ENCODE results near the gene SLC4A11.

Gene SLC4A11

DNA sequence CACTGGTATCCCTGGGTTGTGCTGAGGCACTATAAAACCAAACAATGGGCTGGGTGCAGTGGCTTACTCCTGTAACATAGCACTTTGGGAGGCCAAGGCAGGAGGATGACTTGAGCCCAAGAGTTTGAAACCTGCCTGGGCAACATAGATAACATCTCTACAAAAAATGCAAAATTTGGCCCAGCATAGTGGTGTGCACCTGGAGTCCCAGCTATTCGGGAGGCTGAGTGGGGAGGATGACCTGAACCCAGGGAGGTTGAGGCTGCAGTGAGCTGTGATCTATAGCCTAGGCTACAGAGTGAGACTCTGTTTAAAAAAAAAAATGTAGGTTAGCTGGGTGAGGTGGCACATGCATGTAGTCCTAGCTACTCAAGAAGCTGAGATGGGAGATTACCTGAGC is 7.7 kb upstream of the SLC4A11 start:
- no peak for DNase-seq (ENCODE audit: low spot score)

DNA sequence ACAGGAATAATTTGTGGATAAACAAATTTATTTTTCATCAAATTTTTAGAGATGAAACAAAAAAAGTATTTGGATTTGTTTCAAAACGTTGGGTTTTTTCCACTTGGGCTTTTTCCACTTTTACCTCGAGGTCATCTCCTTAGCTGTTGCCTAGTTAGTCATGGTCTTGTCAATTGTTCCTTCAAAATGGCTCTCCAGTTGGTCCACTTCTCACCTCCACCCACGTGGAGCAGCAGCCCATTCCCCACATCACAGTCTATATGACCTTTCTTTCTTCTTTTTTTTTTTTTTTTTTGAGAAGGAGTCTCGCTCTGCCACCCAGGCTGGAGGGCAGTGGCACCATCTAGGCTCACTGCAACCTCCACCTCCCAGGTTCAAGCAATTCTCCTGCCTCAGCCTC is 6.7 kb upstream of the SLC4A11 start:
- no peak for DNase-seq (ENCODE audit: low spot score)

DNA sequence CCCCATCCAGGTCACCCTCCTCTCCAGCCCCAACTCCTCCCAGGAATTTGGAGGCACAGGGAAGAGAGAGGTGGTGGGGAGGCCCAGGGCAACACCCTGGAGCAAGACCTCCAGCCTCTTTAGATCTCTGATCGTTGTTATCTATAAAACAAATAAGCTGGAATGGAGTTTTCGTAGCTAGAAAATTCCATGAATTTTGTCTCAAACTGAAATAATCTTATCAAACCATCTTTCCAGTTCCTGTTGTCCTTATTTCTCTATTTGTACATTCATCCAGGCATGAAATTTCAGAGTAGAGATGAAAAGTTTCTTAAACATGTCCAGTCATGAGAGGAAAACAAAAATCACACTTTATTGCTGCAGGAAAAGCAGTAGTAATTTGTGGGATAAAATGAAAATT is 6.2 kb upstream of the SLC4A11 start:
- DNase-seq (ENCODE audit: low spot score): no peak

DNA sequence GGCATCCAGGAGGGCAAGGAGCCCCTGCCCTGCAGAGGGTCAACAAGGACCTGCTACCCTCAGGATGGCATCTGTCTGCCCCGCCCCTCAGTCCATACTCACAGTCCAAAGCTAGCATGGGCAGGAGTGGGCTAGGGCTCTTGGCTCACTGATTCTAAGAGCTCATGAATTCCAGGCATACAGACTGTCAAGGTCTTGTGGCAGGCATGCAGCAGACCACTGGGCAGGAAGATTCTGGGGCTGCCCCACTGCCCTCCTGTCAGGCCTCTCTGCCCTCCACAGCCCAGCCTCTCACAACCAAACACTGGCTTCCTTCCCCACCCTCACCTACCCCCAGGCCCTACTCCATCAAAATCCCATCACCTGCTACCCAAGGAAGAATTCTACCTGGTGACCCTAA is 5.6 kb upstream of the SLC4A11 start:
- DNase-seq (ENCODE audit: low spot score): no peak

DNA sequence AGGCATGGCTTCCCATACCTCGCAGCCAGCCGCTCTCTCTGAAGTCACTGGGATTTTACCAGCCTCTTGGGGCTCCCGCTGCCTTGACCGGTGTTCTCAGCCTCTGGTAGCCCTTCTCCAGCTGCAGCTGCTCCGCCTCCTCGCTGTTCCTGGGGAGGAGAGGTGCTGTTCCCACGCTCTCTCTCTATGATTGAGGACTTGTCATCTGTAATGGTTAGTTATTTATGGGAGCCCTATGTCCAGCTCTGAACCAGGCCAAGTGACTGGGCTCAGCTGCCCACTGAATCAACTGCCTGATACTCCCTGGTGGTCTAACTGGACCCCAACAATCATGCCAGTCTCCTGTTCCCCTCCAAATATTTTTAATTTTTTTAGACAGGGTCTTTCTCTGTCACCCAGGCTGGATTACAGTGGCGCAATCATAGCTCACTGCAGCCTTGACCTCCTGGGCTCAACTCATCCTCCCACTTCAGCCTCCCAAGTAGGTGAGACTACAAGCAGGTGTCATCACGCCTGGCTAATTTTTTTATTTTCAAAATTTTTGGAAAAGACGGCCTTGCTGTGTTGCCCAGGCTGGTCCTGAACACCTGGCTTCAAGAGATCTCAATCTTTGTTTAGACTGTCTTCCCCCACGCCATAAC is 4.8 kb upstream of the SLC4A11 start:
- no peak for DNase-seq (ENCODE audit: low spot score)

DNA sequence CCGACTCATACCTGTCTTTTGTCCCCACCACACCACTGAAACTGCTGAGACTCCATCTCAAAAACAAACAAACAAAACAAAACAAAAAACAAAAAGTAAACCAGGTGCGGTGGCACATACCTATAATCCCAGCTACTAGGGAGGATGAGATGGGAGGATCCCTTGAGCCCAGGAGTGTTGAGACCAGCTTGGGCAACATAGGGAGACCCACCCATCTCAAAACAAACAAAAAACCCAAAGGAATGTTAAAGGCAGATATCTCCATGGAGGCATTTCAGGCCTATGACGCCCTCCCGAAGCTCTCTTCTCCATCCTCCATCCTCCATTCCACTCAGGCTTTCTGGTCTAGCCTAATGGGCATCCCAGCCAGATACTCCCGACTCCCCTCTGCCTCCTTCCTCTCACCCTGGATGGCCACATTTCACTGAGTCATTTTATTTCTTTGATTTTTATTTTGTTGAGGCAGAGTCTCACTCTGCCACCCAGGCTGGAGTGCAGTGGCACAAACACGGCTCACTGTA is 3.2 kb upstream of the SLC4A11 start:
- DNase-seq (ENCODE audit: low spot score): no peak

DNA sequence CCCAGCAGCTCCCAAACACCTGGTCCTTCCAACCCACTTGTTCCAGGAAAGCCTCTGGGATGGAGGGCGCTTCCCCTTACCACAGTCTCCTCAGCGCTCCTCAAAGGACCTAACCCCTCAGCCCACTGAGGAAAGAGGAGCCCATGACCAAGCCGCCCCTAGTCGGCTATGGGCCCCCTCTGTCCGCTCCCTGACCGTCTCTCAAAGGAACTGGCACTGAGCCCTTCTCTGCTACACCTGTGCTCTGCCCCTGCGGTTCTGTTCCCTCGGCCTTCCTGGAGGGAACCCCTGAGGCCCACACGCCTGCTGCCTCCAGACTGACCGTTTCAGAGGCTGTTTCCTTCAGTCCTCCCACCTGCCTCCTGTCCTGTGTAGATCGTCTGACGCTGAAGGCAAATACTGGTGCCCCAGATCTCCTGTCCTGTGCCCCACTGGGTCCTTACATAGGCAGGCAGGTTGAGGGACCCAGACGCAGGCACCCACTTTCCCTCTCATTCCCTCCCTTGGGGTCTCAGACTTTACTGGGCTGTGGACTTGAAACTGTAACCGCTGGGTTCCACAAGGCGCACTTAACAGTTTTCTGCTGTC is 1.9 kb upstream of the SLC4A11 start:
- no peak for DNase-seq (ENCODE audit: low spot score)

DNA sequence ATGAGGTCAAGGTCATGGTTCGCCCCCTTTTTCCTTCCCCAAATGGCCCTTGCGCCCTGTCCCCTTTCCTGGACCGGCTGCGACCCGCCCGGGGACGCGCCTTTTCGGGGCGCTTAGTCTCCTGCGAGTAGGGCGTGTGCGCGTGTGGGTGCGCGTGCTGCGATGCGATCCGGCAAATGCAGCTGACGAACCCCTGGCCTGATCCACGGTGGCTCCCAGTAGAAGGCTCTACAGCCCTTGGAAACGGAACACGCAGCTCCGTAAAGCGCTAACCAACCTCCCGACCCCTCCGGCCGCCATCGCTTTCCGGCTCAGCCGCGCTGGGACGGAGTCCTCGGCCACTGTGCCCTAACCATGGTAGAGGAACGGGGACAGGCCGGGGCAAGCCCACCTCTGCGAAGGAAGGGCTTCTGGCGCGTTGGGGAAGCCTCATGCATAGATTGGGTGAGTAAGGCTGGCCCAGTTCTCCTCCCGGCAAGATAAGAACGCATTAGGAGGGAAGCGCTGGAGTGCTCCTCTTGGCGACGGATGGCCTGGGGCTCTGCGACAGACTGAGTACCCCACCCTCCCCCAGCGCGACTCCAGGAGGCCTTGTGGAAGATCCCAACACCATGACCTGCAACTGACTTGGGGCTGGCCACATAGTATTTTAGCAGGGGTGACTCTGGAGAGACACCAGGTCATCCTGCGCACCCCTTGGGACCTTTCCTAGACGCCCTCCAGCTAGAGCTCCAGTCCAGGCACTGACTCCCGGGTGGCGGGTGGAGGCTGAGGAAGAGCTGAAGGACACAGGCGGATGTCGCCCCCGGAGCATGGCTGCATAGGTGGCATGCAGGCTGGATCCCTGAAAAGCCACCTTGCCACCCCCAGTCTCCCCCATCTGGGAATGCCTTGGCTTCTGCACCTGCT is 1.1 kb upstream of the SLC4A11 start:
- DNase-seq (ENCODE audit: low spot score): no peak

DNA sequence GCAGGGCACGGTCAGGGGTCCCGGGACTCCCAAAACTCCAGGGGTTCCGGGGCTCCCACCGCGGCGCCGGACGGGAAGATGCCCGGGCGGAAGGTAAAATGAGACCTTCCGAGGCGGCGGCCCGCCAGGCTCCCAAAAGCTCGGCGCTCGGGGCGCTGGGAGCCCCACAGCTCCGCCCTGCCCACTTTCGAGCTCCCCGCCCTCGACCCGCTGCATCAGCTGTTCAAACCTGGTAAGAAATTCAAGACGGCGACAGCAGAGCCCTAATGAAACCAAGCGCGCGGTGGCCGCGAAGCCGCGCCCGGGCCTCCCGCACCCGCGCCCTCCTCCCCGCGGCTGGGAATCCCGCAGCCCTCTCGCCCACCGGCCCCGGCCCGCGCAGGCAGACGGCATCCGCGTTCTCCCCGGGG is 369 bp downstream of the SLC4A11 start:
- no peak for DNase-seq (ENCODE audit: low spot score)

DNA sequence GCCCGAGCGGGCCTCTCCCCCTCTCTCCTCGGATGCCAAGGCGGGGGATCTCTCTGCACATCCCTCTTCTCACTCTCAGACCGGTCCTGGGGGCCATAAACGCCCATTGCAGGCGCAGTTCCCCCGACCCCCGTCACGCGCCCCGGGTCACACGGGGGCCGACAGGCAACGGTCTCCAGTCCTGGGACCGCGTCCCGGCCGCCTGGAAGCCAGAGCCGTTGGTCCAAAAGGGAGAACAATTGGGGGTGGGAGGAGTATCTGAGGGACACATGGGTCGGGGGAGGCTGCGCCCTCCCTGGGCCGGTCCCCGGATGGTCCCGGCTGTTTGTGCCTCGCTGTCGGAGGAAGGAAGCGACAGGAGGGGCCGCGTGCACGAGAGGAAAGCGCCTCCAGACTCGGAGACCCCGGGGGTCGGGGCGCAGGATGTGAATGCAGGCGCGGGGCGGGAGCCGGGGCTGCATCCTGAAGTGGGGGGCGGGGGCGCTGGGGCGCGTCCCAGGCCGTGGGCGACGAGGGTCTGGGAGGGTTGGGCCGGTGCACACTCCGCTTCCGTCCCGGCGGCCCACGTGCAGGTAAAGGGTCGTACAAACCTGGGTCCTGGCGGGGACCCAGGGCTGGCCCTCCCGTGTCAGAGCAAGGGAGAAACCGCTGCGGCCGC is 903 bp downstream of the SLC4A11 start:
- DNase-seq (ENCODE audit: low spot score): no peak

DNA sequence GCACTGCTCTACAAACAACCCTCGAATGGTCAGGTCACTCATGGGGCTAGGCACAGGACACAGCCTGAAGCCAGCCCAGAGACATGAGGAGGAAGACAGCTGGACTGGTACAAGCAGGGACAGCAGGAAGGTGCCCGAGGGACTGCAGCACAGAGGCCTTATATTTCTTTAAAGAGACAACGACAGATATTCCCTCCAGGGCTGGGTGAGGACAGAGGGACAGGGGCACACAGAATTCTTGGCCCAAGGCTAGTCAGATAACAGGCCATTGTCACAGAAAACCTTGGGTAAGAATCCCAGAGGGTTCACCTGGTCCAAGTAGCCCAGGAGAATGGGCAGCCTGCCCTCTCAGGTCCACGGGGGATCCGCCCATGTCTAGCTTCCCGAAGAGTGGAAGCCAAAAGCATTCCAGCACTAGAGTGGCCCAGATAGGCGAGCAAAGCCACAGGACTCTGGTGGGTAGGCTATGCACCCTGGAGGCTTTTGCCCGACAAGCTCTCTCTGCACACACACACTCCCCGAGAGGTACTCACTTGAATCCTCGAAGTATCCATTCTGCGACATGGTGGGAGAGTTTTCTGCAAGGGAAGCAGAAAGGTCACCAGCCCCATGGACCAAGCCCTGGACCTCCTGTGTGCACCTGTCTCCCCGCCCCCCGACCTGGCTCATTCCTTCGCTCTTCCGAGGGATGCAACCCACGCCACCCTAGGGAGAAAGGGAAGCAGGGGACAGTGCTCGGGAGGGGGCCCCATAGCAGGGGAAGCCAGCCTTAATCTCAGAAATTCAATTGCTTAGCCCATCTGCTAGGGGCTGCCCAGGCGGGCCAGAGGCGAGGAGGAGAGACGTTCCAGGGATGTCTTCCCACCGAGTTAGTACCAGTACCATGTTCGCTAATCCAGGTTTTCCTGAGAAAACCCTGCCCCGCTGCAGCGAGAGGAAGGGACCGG is 1.7 kb downstream of the SLC4A11 start:
- DNase-seq (ENCODE audit: low spot score): no peak

DNA sequence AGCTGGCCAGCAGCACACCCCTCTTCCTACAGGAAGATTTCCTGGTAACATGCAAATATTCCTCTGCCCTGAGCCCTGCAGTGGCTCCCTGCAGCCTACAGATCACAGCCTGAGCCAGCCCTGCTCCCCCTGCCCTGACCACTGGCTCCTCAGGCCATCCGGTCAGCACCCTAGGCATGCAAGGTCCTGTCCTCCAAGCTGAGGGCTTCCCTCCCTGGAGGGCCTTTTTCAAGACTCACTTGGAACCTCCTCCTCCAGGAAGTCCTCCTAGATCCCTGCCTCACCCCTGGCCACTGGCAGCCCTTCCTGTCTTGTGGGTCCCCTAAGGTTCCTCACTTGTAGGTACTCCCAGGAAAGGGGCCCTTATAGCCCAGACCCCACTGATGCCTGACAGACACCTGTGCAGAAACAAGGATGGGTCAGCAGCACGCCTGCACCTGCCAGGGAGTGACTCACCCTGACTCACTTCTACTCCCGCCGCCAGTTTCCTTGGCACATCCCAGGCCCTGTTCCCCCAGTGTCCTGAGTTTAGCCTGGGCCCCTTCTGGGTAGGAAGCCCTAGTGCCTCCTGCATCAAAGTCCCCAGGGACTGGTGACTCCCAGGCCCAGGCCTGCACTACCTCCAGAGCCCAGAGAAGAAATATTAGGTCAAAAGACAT is 3.2 kb downstream of the SLC4A11 start:
- DNase-seq (ENCODE audit: low spot score): no peak

DNA sequence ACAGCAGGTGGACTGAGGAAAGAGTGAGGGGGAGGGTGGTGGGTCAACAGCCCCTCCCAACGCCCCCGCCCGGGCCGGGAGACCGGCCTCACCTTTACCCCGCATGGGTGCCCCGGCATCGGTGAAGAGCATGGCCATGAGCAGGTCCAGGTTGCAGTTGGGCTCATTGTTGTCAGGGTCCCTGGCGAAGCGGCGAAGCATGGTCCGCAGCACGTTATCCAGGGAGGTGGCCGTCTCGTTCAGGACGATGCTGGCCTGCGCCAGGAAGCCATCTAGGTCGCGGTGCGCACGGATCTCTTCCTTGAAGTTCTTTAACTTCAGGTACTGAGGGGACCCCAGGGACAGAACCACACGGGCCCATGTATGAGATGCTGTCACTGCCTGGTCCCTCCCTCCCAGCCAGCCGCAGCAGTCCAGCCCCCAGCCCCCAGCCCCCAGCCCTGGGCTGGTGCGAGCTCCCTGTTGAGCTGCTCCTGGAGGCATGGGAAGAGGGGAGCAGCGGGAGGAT is 4.9 kb downstream of the SLC4A11 start:
- no peak for DNase-seq (ENCODE audit: low spot score)

DNA sequence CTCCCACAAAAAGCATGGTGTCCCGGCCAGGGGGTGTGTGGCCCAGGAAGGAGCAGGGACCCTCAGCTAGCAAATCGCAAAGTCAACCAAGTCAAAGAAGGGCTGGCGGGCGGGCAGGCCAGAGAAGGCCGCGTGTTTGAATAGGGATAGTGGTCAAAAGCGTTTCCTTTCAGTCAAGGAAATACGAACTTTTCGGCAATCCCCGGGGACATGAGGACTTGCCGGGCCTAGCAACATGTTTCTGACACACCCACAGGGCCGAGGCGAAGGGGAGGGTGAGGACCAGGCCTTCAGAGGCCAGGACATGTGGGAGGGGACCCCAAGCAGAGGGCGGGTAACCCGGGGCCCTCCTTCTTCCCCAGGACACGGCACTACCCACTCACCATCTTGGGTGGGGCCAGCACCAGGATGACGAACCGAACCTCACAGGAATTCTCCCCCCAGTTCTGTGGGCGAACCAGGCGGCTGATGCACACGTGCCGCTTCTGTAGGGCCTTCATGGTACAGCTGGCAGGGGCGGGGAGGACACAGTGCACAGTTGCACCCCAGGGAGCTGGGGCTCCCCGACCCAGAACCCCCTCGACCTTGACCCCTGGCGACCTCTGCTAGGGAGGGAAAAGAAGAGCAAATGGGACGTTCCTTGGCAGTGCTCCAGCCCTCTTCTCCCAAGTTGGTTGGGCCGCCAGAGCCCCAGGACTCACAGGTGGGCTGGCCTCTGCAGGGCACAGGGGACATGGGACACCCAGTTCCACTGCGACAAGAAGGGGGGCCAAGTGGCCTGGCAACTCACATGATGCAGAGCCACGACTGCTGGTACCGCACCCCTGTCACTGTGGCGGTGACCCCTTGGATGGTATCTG is 5.6 kb downstream of the SLC4A11 start:
- DNase-seq (ENCODE audit: low spot score): no peak

DNA sequence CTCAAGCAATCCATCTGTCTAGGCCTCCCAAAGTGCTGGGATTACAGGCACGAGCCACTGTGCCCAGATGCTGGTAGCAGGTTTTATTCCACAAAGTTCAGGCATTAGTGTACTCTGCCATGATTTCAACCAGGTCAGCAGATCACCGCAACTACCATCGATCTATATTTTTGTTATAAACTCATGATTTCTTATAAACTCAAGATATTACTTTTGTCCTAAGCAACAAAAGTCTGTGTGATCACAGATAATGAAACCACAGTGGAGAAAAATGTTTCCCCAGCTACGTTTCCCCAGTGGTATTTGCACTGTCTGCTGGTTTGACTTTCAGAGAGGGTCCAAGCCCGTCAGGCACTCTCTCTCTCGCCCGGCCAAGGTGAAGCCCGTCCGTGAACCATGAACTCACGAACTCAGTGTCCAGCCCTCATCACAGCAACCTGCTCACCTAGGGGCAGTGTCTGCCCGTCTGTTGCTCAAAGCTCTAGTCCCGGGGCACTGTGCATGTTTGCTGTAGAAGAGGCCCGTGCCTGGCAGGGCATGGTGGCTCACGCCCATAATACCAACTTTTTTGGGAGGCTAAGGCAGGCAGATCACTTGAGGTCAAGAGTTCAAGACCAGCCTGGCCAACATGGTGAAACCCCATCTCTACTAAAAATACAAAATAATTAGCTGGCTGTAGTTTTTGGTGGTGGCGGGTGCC is 7.0 kb downstream of the SLC4A11 start:
- no peak for DNase-seq (ENCODE audit: low spot score)

DNA sequence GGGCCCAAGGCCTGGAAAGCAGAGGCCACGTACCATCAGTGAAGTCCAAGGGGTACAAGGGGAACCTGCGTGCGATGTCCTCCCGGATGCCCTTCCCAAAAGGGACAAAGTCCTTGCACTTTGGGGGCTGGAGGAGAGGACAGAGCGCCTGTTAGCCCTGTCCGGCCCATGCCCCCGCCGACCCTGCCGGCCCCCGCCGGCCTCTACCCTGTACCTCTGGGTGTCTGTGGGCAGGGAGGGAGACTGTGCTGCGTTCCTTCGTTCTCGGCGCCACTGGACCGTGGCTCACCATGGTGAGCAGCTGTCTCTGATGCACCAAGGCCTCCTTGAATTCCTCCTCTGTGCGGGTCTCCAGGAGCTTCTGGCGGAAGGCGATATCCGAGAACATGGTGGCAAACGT is 7.9 kb downstream of the SLC4A11 start:
- DNase-seq (ENCODE audit: low spot score): no peak

DNA sequence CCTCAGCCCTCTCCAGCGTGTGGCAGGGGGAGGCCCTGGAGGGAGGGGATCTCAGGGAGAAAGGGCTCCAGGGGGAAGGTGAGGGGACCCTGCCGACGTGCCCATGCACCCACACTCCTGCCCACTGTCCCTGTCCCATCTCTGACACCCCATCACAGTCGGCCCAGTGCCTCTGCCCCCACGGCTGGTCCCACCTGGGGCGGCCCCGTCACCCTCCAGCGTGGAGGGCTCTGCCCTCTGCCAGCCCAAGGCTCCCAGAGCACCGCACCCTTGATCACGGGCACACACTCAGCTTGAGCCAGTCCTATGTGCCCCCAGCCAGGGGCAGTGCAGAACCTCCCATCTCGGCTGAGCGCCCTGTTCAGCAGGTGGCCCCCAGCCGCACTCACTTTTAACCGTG is 9.2 kb downstream of the SLC4A11 start:
- no peak for DNase-seq (ENCODE audit: low spot score)

DNA sequence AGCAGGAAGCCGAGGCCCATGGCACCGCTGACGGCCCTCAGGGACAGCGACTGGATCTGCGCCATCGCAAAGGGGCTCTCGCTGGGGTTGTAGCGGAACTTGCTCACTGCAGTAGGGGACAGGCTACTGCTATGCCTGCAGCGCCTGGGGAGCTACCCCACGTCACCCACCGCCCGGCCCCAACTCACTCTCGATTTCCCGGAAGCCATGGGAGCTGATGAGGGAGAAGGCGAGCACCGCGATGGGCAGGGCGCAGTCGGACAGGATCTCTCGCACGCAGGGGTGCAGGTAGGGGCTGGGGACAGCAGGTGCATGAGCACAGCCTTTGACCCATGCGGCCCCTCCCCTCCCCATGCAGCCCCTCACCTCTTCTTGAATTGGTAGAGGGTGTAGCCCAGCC is 9.8 kb downstream of the SLC4A11 start:
- DNase-seq (ENCODE audit: low spot score): no peak

DNA sequence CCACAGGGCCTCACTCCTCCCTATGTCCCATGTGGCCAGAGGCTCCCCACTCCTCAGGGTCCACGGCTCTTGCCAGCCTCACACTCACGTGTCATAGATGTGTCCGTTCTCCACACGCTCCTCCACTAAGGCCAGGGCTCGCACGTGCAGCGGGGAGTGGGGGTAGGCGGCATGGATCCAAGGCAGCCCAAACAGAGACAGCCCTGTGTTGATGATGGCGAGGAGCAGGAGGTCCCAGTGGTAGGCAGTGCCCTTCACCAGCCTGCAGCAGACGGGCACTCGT is 10.3 kb downstream of the SLC4A11 start:
- DNase-seq (ENCODE audit: low spot score): no peak

All from hematopoietic multipotent progenitor cell treated with erythropoietin and hydrocortisone succinate and interleukin-3 and kit ligand, for 17 days (in vitro differentiated cells).